Dermis blood vessel endothelial cell (primary cell): ENCODE measurements around the gene LILRB3. TPM values are rescaled to one million over a fixed set of nuclear protein-coding genes. Genes with fewer than 3 reads are reported as not detected.
"Not testable (repeated sequence)": the region's sequence is repeated elsewhere in the genome, so short reads cannot be mapped to it uniquely, and the experiment has no call there.

Source experiments
- DNase-seq: peaks from one replicate; pipeline ENCODE4 v3.0.0; 2010
- total RNA-seq: library from RNA; depleted of rRNA; stranded (reverse); fragments of >200 nt; gene quantifications from 2 replicates; pipeline ENCODE4 v1.2.3, GENCODE V29; 2014

The LILRB3 gene
- total RNA-seq, 1 donor from 2014 or later = not detected

- no peak for DNase-seq
Measured at GRCh38 chr19:54209058-54209810, 13.6 kb downstream of the LILRB3 start.

DNA sequence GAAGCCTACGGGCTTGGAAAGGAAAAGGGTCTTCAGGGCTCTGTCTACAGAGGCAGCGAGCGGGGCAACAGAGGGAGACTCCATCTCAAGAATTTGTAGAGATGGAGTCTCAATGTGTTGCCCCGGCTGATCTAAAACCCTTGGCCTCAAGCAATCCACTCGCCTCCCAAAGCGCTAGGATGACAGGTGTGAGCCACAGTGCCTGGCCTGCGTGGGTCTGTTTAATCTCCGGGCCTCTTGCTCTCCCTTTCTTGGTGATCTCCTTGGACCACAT, 14.1 kb downstream of the LILRB3 start:
- DNase-seq = no peak

GRCh38 chr19:54207983-54208783, 14.6 kb downstream of the LILRB3 start:
- DNase-seq = peak; percentile 65

DNA sequence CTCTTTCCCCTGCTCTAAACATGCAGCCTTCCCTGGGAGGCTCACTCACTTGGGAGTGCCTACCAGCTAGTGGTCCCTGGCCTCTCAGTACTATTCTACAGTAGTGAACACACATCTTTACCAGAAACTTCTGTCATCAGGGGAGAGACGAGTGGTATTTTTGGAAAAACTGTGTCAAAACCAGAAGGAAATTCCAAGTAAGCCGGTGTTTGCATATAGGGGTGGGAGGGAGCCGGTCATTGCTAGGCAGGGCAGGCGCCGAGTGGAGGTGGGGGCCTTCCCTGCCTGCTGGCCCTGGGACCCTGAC, 15.2 kb downstream of the LILRB3 start:
- DNase-seq = no peak

GRCh38 chr19:54207193-54207592, 15.6 kb downstream of the LILRB3 start:
- DNase-seq = not testable (repeated sequence)

DNA sequence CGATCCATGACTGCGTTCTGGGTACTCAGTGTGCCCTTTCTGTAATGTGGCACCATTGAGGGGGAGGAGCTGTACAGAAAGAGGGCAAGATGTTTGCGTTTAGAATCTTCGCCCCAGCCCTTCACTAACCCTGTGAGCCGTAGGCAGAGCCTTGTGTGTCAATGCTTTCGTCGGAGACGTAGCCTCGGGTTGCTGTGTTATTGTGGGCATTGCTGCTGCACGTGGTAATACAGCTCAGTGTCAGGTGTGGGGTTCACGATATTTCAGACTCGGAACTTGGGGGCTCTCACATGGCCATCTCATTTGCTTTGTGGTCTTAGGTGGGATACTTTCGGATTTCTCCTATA, 16.0 kb downstream of the LILRB3 start:
- DNase-seq = no peak

DNA sequence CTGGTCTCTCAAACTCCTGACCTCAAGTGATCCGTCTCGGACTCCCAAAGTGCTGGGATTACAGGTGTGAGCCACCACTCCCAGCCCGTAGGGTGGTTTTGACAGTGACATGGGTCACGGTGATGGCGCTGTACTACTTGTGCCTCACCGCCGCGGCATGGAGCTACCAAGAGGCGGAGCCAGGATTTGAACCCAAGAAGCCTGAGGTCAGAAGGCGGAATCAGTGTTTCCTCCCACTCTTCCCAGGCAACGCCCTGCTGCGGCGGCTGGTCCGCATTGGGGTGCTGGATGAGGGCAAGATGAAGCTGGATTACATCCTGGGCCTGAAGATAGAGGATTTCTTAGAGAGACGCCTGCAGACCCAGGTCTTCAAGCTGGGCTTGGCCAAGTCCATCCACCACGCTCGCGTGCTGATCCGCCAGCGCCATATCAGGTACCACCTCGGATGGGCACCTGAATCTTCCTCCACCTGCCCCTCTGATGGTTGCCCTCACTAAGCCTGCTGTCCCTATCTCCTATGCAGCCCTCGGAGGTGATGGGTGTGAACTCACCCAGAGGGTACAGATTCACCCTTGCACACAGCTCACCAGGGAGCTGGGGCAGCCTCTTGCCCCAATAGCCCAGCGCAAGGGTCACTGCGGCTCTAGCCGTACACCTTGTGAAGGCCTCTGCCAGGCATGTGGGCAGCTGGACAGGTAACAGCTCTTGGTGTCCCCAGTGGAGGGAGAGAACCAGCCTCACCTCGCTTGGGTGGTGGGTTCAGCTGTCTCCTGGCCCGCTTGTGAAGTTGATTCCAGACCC, 16.6 kb downstream of the LILRB3 start:
- DNase-seq = no peak

GRCh38 chr19:54204767-54205468, 17.9 kb downstream of the LILRB3 start:
- no peak for DNase-seq

DNA sequence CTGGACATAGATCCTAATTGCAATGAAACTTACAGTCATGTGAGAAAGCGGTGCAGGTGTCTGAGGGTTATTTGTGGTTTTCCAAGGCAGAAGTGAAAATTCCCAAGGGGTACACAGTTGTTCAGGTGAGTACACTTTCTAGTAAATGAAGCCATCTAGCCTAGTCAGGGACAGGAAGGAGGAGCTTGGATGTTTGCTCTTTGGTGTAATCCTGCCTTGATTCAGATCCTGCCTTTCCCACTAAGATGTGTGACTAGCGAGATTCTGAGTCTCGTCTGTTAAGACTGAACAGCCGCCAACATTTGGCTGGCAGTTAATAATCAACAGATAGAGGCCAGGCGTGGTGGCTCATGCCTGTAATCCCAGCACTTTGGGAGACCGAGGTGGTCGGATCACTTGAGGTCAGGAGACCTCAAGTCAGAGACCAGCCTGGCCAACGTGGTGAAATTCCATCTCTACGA, 19.6 kb downstream of the LILRB3 start:
- DNase-seq = no peak

DNA sequence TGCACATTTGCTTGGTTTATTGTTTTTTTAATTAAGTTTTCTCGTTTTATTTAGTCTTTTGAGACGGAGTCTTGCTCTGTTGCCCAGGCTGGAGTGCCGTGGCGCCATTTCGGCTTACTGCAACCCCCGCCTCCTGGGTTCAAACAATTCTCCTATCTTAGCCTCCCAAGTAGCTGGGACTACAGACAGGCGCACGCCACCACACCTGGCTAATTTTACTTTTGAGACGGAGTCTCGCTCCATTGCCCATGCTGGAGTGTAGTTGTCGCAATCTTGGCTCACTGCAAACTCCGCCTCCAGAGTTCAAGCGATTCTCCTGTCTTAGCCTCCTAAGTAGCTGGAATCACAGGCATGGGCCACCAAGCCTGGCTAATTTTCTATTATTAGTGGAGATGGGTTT, 20.8 kb downstream of the LILRB3 start:
- DNase-seq = no peak

DNA sequence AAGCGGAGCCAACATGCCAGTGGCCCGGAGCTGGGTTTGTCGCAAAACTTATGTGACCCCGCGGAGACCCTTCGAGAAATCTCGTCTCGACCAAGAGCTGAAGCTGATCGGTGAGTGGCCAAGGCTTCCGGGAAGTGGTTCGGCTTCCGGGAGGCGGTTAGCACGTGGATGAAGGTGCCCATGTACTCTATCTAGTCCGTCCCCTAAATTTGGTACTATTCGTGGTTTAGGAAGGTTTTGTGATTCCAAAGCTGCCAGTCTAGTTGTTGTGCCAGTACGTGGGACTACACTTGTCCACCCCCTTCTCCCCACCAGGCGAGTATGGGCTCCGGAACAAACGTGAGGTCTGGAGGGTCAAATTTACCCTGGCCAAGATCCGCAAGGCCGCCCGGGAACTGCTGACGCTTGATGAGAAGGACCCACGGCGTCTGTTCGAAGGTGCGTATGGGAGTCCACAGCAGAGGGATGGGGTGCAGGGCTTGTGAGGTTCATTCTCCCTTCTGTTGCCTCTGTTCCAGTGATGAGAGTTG, 21.6 kb downstream of the LILRB3 start:
- no peak for DNase-seq

GRCh38 chr19:54199401-54199800, 23.4 kb downstream of the LILRB3 start:
- DNase-seq = no peak

DNA sequence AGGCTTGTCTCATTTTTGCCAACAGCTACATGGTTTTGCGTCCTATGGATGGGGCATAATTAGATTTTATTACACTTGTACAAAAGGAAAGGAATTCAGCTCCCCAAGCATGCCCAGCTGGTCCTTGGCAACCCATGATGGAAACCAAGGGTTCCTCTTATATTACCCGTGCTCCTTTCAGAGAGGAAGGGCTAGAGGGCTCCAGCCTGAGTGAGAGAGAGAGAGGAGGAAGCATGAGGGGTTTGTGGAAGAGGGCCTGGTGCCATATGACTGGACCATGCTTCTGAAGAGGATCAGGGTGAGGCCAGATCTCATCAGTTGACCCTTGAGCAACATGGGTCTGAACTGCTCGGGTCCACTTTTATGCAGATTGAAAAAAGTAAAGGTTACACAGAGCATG, 25.7 kb downstream of the LILRB3 start:
- DNase-seq = no peak

DNA sequence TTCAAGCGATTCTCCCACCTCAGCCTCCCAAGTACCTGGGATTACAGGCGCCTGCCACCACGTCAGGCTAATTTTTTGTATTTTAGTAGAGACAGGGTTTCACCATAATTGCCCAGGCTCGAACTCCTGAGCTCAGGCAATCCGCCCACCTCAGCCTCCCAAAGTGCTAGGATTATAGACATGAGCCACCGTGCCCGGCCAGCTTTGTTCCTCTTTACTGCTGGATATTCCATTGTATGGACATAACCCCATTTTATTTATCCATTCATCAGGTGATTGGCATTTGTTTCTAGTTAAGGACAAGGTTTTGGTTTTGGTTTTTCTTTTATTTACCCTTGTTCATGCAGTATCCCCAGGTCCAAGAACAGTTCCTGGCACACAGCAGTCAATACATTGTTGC, 26.3 kb downstream of the LILRB3 start:
- DNase-seq = no peak

GRCh38 chr19:54194463-54194862, 28.3 kb downstream of the LILRB3 start:
- not testable (repeated sequence) for DNase-seq

GRCh38 chr19:54193011-54193410, 29.8 kb downstream of the LILRB3 start:
- no peak for DNase-seq

GRCh38 chr19:54191811-54192453, 30.9 kb downstream of the LILRB3 start:
- no peak for DNase-seq

GRCh38 chr19:54191011-54191810, 31.6 kb downstream of the LILRB3 start, which contains the start of gene TSEN34:
TSS of gene TSEN34 (plus strand) at chr19:54191308. CDS start at chr19:54191365, 57 bp downstream.
- peak; percentile 86 for DNase-seq

DNA sequence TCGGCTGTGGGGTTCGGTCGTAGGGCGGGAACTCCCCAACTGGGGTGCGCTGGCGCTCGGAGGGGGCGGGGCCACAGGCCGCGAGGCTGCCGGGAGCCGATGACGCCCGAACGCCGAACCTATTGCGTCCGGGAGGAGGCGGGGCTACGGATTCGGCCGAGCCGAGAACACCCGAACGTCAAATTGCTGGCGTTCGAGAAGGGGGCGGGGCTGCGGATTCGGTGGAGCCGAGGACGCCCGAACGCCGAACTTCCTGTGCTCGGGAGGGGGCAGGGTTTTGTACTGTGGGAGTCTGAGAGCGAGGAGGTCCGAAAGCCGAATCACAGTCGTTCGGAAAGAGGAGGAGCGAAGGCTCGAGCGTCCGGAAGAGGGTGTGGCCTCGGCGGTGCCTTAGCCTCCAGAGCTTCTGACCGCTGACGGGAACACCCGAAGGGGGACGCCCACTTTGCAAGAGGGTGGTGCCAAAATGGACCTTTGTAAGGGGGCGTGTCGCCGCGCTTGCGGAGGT, 32.2 kb downstream of the LILRB3 start:
- DNase-seq = peak; percentile 100

- peak; percentile 100 for DNase-seq
Measured at GRCh38 chr19:54189735-54190502, 32.9 kb downstream of the LILRB3 start.
